NCI-H1417 (cell line): ENCODE data around the gene SLC22A23.

ENCODE experiments used
- DNase-seq, 3 experiments: peaks; one replicate each; lab custom pipeline; 2025; lab: John Stamatoyannopoulos, UW

The SLC22A23 gene

DNA sequence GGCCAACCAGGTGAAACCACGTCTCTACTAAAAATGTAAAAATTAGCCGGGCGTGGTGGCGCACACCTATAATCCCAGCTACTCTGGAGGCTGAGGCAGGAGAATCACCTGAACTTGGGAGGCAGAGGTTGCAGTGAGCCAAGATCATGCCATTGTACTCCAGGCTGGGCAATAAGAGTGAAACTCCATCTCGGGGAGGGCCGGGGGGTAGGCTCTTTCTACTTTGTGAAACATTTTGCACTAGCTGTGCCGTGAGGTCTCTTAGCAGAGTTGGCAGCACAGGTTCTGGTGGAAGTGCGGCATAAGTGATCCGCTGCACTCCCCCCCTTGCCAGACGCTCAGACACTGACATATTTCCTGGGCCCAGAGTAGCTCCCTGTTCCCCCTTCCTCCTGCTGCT is 173.6 kb downstream of the SLC22A23 start:
- no peak for DNase-seq

DNA sequence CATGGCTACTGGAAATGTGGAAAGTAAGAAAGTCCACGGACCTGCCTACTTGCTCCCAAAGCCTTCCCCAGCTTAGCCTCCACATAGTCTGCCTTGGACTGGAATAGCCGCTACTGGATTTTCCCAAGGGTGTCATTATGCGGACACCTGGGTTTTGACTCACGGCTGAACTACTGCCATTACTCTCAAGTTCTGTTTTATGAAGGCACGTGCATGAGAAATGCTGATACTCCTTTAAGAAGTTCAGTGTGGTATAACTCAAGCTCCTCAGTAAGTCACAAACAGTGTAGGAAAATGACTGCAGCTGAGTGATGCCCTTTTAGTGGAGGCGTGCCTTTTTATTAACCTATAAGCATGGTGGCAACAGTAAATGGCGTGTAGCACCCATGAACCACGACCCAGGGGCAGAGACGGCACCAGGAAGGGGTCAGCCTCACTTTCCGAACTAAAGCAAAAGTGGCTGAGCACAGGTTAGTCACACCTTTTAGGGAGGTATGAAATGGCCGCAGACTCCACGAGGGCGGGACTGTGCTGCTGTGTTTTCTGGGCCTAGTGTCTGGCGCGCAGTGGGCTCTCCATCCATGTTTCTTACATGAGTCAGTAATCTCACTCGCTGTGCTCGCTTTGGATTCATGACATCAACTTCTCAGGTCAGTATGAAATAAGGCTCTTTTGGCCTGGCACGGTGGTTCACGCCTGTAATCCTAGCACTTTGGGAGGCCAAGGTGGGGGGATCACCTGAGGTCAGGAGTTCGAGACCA is 174.2 kb downstream of the SLC22A23 start:
- DNase-seq, result peak in 2 of 3 experiments; percentile 10 to 29

DNA sequence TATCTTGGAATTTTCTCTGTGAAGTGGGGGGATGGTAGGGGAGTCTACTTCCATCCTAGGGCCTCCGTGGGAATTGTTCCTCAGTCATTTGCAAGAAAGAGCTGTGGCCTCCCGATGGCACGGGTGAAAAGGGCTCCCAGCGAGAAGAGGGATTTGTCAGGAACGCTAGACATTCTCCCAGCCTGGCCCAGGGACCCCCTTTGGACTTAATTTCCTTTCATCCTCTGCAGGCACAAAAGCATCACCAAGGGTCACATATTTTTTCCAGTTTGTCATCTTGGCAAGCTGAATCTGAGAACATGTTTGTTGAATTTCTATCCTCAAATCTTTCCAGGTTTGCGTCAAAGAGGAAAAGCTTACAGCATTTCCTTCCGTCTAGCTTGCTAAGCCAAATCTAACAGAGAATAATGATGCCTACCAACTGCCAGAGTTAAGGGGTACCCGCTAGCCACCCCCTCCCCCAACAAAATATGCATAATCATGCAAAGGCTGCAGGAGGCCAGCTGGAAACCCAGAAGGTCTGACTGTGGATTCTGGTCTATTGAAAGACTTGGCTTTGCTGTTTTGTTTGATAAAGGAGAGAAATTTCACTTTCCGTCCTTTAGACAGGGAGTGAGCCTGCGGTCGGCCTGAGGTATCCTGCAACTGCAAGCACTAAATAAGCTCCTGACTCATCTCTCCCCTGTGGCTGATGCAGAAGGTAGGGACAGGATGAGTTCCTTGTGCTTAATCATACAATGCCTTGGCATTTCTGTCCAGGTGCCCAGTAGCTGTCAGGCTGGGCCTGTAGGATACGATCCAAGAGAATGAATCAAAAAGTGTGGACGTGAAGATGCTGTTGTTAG is 175.0 kb downstream of the SLC22A23 start:
- DNase-seq, result peak in 1 of 3 experiments; percentile 10

DNA sequence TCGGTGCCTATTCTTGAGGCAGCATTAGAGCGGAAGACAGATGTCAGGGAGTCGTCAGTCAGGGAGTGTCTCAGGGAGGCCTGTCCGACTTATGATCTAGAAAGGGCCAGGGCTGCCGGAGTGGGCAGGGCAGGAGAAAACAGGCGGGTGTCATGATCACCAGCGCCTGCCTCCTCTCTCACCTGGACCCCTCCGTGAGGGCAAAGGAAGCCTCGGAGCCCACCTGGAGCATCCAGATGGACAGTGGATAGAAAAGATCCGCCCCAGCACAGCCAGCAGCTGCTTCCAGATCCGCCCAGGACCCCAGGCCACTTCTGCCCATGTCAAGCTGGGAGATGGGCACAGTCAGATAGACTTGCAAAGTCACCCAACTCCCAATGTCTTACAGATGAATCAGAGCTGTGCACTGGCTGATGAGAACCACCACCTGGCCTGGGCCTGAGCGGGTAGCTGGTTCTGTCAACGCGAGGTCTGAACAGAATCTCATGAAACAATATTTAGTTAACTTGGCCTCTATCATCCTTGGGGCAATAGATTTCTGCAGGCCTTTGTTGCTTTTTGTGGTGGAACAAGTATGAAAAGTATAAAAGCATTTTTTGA is 175.9 kb downstream of the SLC22A23 start:
- DNase-seq, result no peak

DNA sequence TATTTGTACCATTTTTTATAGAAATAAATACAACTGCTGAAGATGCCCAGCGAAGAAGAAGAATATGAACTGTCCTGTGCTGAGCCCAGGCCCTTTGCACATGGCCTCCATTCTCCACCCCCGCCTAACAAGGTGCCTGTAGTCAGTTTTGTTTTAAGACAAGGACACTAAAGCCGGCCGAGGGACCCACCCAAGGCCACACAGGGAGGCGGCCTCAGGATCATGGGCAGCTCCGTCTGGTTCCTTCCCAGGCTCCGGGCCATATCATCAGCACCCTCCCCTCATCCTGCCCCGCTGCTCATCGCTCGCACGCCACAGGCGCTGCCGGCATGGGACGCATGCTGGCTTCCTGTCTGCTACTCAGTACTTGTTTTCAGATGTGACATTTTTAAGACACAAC is 176.8 kb downstream of the SLC22A23 start:
- DNase-seq, result no peak

DNA sequence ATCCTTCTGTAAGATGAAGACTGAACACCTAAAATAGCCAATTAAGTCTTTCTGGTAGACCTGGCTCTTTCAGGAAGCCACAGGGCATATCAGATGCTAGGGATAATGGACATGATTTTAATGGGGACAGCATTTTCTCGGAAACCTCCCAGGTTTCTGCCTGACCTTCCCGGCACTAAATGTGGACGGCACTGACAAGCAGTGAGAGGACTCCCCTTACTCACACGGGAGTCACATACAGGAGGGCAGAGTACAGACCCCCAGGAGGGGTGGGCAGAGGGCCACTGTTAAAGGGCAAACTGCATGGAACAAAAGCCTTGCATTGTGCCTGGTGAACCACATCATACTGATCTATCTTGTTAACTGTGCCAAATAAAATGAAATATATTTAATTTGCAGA is 178.2 kb downstream of the SLC22A23 start:
- no peak for DNase-seq

DNA sequence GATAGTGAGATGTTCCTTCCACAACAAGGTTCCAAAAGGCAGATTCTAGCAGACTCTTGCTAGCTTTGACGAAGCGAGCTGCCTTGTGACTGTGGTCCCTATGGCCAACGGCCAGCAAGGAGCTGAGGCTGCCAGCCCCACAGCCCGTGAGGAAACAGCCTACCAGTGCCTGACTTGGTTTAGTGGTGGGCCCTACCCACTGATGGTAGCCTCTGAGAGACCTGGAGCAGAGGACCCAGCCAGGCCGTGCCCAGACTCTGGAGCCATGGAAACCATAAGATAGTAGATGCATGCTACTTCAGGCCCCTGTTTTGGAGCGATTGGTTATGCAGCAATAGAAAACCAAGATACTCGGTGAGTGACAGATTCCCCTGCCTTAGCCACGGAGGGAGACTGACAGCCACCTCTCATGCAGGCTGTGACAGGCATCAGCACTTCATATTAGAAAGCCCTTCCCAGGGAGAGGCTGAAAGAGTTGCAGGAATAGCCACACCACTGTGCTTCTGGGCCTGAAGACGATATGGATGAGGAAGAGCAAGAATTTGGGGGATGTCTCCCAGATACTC is 178.9 kb downstream of the SLC22A23 start:
- no peak for DNase-seq

DNA sequence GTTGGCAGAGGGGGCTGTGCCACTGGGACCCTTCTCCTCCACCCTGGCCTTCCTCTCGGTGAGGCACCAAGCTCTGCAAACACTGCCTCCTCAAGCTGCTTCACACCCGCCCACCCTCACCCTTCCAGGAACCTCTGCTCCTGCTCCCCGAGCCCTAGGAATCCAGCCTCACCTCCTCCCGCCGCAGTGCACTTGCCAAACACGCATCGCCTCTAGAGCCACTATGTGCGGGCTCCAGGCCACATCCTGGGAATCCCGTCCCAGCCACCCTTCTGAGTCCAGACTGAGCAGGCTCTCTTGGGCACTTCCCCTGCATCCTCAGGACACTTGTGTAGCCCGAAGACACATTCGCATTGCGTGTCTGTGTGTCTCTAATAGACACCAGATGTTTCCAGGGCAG is 179.6 kb downstream of the SLC22A23 start:
- DNase-seq, result no peak

DNA sequence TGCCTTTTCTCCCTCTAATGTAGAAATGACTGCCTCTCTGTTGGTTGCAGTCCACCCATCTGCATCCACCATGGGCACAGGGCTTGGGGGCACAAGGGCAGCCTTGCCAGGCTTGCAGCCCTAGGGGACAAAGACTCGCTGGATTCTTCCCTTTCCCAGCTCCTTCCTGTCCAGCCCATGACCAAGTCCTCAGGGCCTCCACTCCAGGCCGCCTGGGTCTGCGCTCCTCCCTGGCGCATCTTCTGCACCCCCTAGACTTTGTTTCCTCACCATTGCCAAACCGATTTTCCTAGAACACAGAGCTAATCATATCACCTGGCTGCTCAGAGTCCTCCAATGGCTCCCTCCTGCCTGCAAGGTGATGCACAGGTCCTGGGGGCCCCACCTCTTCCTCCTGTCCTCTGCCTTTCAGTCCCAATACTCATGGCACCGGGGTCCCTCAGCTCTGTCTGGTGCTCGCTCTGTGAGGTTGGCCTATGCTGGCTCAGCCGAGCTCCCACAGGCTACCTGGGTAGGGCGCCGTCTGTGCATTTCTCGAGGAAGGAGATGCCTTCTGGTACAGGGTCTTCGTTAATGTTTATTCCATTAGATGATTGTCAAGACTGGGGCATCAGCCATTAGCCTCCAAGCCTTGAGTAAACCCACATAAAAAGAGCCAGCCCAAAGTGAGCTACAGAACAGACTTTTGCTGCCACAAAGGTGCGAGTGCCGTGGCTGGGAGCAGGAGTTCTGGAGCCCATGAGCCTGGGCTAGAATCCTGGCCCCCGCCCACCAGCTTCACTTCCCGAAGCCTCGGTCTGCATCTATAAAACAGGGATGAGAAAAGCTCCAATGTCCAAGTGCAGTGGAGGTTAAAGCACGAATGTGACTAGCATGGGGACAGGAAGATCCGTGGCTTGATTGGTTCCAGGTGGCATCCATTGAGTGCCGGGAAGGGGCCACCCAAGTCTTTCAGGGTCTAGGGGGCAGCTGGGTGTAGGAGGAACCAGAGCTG is 180.4 kb downstream of the SLC22A23 start:
- DNase-seq, result no peak

DNA sequence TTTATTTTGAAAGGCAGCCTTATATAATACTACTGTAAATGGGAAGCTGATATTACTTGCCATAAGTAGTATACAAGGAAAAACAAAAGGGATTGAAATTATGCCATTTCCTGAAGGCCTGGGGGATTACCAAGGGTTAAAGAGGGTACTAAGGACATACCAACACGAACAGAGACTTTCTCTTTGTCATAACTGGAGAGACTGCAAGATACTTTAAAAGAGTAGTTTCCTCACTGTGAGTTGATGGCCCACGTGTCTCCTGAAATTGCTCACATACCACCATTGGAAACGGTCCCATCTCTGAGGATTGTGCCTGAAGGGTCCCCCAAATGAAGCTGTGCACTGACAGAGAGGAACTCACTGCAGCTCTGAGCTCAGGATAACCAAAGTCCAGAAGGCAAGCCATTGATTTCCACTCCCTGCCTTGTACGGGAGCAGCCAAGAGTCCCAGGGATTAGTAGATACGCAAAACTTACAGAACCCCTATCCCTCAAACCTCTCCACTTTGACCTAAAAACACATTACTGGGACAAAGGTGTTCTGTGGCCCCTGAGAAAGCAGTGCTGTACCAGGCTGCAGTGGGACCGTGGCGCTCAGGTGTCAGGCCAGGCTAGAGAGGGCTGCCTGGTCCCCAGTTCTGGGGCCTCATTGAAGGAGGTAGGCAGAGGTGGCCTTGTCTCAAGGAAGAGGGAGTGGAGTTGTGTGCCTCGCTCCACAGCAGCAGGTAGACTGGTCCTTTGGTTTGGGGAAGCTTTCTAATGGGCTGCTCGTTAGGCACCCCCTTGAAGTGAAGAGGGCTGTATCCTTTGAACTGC is 182.9 kb downstream of the SLC22A23 start:
- DNase-seq, result no peak

DNA sequence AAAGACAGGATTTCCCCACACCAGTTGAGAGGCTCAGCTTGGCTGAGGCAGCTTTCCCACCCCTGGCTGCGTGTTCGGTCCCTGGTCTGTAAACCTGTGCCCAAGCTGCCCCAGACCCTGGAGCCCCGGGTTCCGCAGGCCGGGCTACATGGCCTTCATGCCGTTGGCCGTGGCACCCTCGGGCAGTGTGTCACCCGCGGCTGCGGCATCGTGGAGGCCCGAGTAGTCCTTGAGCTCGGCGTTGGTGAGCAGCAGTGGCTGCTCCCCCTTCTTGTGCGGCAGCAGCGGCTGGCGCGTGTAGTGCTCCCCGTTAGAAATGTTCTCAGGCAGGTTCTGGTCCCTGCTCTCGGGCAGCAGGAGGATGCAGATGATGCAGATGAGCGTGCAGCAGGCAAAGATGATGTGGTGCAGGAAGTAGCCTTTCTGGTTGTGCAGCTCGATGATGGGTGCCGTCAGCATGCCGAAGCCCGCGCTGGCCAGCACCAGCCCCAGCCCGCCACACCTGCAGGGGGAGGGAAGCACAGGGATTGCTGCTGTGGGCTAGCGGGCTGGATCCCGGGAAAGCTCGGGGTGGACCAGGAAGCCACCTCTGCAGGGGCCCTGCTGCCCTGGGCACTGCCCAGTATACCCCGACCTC is 183.8 kb downstream of the SLC22A23 start:
- no peak for DNase-seq

DNA sequence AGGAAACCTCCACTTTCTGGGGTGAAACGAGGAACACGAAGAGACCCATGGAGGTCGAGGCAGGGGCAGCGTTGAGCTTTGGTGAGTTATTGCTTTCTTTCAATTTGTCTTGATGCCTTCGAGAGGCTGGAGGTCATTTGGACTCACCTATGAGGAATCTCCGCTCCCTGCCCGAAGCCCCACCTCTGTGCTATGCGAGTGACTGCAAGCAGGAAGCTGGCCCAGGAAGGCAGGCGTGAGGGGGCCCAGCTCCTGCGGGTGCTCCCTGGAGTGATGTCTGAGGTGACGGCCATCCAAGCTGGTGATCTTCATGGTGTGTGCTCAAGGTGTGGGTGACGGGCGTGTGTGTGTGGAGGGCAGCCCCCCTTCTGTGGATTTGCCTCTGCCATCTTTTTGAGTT is 185.1 kb downstream of the SLC22A23 start:
- DNase-seq, result no peak

DNA sequence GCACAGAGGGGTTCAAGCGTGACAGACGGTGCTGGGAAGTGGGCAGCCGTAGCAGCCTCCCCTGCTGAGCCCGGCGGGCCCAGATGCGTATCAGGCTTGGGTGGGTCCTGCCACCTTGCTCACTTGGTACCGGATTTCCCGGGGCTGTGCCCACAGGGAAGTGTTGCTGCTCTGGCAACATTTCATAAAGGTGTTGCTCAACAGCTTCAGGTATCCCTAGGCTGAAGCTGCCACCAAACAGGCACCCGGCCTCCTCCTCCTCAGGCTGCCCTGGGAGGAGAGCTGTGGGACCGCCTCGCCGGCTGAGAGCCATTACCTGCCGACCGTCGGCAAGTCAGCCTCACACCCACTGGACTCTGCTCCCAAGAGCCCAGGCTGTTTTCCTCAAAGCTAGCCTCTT is 186.6 kb downstream of the SLC22A23 start:
- no peak for DNase-seq

DNA sequence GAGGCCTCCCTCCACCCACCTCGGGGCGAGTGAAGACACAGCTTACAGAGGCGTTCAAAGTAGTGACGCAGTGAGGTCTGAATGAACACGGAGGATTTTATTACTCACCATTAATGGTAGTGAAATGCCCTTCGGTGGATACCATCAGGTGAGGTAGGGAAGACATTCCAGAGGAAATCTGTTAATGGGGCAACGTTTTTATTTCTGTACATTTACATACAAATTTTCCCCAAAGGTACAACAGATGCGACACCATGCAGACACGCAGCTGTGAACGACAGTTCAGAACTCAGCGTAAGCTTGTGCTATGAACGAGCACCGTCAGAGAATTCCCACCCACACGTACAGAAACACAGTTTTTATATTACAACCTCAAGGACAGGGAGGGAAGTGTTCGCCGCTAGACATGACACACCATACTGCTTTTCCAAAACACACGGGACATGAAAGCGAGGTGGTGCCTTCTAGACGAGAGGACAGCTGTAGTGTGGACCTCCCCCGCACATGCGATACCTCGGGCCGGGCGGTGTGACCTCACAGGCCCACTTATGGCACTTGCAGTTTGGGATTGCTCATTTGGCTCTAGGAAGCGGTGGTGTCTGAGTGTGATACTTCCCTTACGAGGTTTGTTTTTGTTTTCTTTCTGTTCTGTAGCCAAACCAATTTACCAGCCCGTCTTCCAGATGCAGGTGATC is 187.4 kb downstream of the SLC22A23 start:
- no peak for DNase-seq

DNA sequence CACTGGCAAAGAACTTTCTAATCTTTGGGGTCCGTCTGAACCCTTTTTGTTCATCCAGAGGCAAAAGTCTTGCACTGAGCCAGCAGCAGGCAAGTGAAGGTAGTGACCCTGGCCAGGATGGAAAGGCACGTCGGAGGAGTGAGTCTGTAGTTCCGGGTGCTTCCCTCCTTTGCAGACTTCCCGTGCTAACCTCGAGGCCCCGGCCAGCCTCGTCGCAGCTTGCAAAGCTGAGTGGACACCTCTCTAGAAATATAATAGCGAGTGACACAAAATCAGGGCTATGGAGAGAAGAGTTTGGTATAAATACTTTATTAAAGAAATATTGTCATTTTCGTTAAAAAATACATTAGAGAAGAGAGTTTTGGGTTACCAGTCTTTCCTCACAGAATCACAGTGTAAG is 188.2 kb downstream of the SLC22A23 start:
- no peak for DNase-seq

DNA sequence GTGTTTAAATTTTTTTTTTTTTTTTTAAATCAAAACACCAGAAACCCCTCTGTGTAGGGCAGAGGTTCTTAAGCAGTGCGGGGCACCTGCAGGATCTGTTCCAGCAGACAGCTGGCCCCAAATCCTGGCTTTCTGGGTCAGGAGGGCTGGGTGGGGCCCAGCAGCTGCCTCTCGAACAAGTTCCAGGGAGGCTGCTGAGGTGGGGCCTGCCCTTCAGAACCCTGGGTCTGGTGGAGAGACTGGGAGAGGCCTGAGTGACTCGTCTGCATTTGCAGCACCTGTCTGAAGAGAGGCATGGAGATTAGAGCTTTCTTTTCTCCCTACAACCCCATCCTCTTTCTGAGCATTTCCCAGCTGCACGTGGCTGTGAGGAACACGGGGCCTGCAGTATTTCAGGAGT is 189.7 kb downstream of the SLC22A23 start:
- peak in 1 of 3 experiments; percentile 53 for DNase-seq

DNA sequence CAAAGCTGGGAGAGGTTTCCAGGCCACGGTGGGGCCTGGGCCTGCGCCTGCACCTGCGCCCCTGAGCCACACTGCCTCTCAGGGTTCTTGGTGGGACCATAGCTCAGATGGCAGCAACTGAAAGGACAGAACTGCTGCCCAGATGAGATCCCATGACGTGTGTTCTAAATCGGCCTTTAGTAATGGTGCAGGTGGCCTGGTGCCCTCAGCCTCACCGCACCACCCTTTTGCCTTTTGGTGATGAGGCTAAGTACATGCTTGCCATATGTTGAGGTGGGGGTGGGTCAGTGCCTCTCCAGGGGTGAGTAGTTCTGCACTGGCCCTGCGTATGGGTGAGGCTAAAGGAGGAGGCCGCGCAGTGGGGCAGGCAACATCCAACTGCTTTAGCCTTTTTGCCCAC is 190.7 kb downstream of the SLC22A23 start:
- DNase-seq, result no peak

DNA sequence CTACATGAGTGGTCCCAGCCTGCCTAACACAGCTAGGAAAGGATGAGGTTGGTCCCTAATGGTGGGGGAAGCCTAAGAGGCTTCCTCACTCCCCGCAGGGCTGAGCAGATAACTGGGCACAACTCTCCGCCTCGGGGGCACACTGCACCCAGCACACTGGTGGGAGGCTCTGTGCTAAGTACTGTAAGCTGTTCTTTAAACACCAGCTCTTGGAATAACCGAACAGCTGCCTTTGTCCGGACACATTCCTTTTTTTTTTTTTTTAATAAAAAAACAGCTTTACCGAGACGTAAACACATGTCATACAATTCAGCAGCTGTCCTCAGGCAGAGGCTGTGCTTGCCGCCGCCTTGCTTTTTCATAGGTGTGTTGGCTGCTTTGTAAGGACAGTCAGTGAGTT is 191.2 kb downstream of the SLC22A23 start:
- no peak for DNase-seq

DNA sequence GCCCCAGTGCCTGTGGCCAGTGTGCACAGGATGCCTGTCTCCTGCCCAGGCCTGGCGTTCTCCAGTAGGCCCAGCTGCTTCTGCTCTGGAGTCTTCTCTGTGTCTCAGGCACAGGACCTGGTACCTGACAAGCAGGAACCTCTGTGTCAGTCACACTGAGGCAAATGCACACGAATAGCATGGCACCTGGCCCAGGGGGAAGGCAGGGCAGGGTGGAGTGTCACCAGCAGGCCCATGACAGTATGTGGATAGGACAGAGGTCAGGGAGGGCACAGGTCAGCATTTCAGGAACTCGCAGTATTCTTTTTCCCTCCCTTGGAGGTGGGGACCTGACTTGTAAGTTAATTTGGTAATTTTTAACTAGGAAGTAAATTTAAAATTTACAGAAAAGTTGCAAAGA is 192.5 kb downstream of the SLC22A23 start:
- no peak for DNase-seq
